ENCODE data around the gene KASH5. TPM values are rescaled to one million over a fixed set of nuclear protein-coding genes. Genes with fewer than 3 reads are reported as not detected.

Gene KASH5
- total RNA-seq, 1 donor from 2014 or later: not detected

- Mint-ChIP-seq H3K4me1 (ENCODE audit: low read depth) (peaks cover 2% of the 10 kb centered on the region), H3K4me3 (ENCODE audit: low read depth) (no peak overlapping the region), H3K9me3 (ENCODE audit: low read depth) (no peaks in the 10 kb centered on the region), H3K27ac (no peak overlapping the region), H3K36me3 (ENCODE audit: insufficient read depth) (no peaks in the 10 kb centered on the region), H3K27me3 (peaks cover 30% of the 10 kb centered on the region)
- no peak for DNase-seq (ENCODE audit: low spot score, unreplicated experiment)
- TF ChIP-seq CTCF (IDR thresholded peaks at IDR 0.05; ENCODE audit: unreplicated experiment): no peak
These were observed 7.7 kb downstream of the KASH5 start for GRCh38 chr19:49395581-49396407.

- Mint-ChIP-seq H3K4me3 (ENCODE audit: low read depth) (no peak overlapping the region), H3K36me3 (ENCODE audit: insufficient read depth) (no peaks in the 10 kb centered on the region), H3K27me3 (peaks cover 34% of the 10 kb centered on the region), H3K4me1 (ENCODE audit: low read depth) (peaks cover 2% of the 10 kb centered on the region), H3K27ac (no peak overlapping the region), H3K9me3 (ENCODE audit: low read depth) (no peaks in the 10 kb centered on the region)
- TF ChIP-seq CTCF (IDR thresholded peaks at IDR 0.05; ENCODE audit: unreplicated experiment): no peak
- no peak for DNase-seq (ENCODE audit: low spot score, unreplicated experiment)
These were observed 8.9 kb downstream of the KASH5 start for GRCh38 chr19:49396738-49397505.

DNA sequence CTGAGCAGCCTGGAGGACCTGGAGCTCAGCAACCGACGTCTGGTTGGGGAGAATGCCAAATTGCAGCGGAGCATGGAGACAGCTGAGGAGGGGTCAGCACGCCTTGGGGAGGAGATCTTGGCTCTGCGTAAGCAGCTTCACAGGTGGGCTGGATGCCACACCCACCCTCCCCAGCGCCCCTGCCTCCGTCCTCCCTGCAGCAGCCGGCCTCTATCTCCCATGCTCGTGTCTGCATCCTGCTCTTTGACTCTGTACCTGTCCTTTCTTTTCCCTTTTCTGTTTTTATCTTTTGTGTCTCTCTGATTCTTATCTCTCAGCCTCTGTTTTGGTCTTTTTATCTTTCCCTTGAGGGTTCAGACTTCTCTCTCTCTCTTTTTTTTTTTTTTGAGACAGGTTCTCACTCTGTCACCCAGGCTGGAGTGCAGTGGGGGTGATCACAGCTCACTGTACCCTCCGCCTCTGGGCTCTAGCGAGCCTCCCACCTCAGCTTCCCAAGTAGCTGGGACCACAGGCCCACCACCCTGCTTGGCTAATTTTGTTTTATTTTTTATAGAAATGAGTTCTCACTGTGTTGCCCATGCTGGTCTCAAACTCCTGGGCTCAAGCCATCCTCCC, 10.1 kb downstream of the KASH5 start:
- Mint-ChIP-seq H3K27me3 (peaks cover 26% of the 10 kb centered on the region), H3K27ac (no peak overlapping the region), H3K4me1 (ENCODE audit: low read depth) (peaks cover 2% of the 10 kb centered on the region)

GRCh38 chr19:49398931-49399330, 10.9 kb downstream of the KASH5 start:
- peaks cover 8% of the 10 kb centered on the region for H3K4me1 Mint-ChIP-seq (ENCODE audit: low read depth)
- H3K27me3 Mint-ChIP-seq: peaks cover 25% of the 10 kb centered on the region
- no peak for TF ChIP-seq CTCF (IDR thresholded peaks at IDR 0.05; ENCODE audit: unreplicated experiment)
- H3K4me3 Mint-ChIP-seq (ENCODE audit: low read depth): no peak overlapping the region
- no peaks in the 10 kb centered on the region for H3K36me3 Mint-ChIP-seq (ENCODE audit: insufficient read depth)
- no peaks in the 10 kb centered on the region for H3K9me3 Mint-ChIP-seq (ENCODE audit: low read depth)
- H3K27ac Mint-ChIP-seq: no peak overlapping the region
- no peak for DNase-seq (ENCODE audit: low spot score, unreplicated experiment)

More for the DNA sequence above, 10.1 kb downstream of the KASH5 start:
- H3K4me3 Mint-ChIP-seq (ENCODE audit: low read depth): no peak overlapping the region
- H3K9me3 Mint-ChIP-seq (ENCODE audit: low read depth): no peaks in the 10 kb centered on the region
- no peak for TF ChIP-seq CTCF (IDR thresholded peaks at IDR 0.05; ENCODE audit: unreplicated experiment)
- no peaks in the 10 kb centered on the region for H3K36me3 Mint-ChIP-seq (ENCODE audit: insufficient read depth)
- no peak for DNase-seq (ENCODE audit: low spot score, unreplicated experiment)

DNA sequence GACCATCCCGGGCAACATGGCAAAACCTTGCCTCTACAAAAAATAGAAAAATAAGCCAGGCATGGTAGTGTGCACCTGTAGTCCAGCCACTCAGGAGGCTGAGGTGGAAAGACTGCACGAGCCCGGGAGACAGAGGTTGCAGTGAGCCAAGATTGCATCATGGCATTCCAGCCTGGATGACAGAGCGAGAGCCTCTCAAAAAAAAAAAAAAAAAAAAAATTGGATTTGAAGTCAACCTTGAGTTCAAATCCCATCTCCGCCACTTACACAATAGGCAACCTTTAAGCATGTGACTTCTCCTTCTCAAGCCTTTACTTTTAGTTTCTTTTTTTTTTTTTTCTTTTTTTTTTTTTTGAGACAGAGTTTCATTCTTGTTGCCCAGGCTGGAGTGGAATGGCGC, 12.0 kb downstream of the KASH5 start:
- peaks cover 9% of the 10 kb centered on the region for H3K4me1 Mint-ChIP-seq (ENCODE audit: low read depth)
- no peak for DNase-seq (ENCODE audit: low spot score, unreplicated experiment)
- no peak for TF ChIP-seq CTCF (IDR thresholded peaks at IDR 0.05; ENCODE audit: unreplicated experiment)
- peaks cover 24% of the 10 kb centered on the region for H3K27me3 Mint-ChIP-seq
- H3K9me3 Mint-ChIP-seq (ENCODE audit: low read depth): no peaks in the 10 kb centered on the region
- H3K36me3 Mint-ChIP-seq (ENCODE audit: insufficient read depth): no peaks in the 10 kb centered on the region
- H3K4me3 Mint-ChIP-seq (ENCODE audit: low read depth): no peak overlapping the region
- H3K27ac Mint-ChIP-seq: no peak overlapping the region

Data from progenitor cell of endocrine pancreas (in vitro differentiated cells).